ENCODE results near the gene PXDN.

Gene PXDN

DNA sequence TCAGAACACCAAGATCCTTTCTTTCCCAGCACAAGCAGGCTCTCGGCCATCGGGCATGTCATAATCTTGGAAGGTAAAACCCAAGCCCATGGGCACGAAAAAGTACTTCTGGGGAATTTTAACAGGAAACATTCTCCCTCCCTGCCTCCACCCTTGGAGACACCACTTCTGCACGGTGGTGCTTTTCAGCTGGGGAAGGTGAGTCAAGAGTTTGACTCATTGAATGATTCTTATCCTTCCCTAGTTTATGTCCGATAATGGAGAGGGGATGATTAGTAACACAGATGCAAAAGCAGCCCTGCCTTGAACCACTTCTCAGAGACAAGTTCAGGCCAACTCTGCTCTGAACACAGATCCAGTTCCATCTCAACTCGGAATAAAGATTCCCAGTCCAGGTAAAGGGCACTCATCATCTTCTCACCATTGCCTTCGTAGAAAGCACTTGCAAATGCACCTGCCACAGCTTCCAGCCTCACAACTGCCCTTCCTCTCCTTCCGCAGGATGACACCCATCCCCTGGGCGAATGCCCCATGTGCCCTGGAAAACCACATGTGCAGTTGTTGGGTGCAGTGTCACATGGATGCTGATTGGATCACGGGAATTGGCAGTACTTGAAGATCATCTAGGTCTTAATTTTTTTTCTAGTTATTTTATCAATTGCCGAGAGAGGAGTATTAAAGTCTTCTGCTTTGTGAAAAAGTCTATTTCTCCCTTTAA lies 136.2 kb downstream of the PXDN start:
- peak; percentile 14; the same call in 2 of the 3 replicates for ATAC-seq
- TF ChIP-seq CSDC2 (CRISPR knock-in tag; IDR thresholded peaks at IDR 0.05) (no peak), ZC3H10 (CRISPR knock-in tag; IDR thresholded peaks at IDR 0.05) (no peak), PPARA (CRISPR knock-in tag; IDR thresholded peaks at IDR 0.05; ENCODE audit: borderline replicate concordance) (no peak), GLIS3 (CRISPR knock-in tag; IDR thresholded peaks at IDR 0.05) (no peak), ISL1 (CRISPR knock-in tag; IDR thresholded peaks at IDR 0.05) (no peak), SNAI2 (CRISPR knock-in tag; IDR thresholded peaks at IDR 0.05) (no peak), ESRRG (CRISPR knock-in tag; IDR thresholded peaks at IDR 0.05) (no peak), TOX (CRISPR knock-in tag; IDR thresholded peaks at IDR 0.05; ENCODE audit: borderline replicate concordance) (no peak), ZFP30 (CRISPR knock-in tag; IDR thresholded peaks at IDR 0.05) (no peak), ARNTL (CRISPR knock-in tag; IDR thresholded peaks at IDR 0.05; ENCODE audit: borderline replicate concordance, low read depth) (no peak), ZFP3 (CRISPR knock-in tag; IDR thresholded peaks at IDR 0.05) (no peak), OSR1 (CRISPR knock-in tag; IDR thresholded peaks at IDR 0.05) (no peak)
- TF ChIP-seq, protein P1, sequence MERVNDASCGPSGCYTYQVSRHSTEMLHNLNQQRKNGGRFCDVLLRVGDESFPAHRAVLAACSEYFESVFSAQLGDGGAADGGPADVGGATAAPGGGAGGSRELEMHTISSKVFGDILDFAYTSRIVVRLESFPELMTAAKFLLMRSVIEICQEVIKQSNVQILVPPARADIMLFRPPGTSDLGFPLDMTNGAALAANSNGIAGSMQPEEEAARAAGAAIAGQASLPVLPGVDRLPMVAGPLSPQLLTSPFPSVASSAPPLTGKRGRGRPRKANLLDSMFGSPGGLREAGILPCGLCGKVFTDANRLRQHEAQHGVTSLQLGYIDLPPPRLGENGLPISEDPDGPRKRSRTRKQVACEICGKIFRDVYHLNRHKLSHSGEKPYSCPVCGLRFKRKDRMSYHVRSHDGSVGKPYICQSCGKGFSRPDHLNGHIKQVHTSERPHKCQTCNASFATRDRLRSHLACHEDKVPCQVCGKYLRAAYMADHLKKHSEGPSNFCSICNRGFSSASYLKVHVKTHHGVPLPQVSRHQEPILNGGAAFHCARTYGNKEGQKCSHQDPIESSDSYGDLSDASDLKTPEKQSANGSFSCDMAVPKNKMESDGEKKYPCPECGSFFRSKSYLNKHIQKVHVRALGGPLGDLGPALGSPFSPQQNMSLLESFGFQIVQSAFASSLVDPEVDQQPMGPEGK (CRISPR knock-in tag; IDR thresholded peaks at IDR 0.05; ENCODE audit: borderline replicate concordance) = no peak
- TF ChIP-seq, protein P2, sequence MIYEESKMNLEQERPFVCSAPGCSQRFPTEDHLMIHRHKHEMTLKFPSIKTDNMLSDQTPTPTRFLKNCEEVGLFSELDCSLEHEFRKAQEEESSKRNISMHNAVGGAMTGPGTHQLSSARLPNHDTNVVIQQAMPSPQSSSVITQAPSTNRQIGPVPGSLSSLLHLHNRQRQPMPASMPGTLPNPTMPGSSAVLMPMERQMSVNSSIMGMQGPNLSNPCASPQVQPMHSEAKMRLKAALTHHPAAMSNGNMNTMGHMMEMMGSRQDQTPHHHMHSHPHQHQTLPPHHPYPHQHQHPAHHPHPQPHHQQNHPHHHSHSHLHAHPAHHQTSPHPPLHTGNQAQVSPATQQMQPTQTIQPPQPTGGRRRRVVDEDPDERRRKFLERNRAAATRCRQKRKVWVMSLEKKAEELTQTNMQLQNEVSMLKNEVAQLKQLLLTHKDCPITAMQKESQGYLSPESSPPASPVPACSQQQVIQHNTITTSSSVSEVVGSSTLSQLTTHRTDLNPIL (CRISPR knock-in tag; IDR thresholded peaks at IDR 0.05; ENCODE audit: low read depth) = no peak
- TF ChIP-seq, protein P3, sequence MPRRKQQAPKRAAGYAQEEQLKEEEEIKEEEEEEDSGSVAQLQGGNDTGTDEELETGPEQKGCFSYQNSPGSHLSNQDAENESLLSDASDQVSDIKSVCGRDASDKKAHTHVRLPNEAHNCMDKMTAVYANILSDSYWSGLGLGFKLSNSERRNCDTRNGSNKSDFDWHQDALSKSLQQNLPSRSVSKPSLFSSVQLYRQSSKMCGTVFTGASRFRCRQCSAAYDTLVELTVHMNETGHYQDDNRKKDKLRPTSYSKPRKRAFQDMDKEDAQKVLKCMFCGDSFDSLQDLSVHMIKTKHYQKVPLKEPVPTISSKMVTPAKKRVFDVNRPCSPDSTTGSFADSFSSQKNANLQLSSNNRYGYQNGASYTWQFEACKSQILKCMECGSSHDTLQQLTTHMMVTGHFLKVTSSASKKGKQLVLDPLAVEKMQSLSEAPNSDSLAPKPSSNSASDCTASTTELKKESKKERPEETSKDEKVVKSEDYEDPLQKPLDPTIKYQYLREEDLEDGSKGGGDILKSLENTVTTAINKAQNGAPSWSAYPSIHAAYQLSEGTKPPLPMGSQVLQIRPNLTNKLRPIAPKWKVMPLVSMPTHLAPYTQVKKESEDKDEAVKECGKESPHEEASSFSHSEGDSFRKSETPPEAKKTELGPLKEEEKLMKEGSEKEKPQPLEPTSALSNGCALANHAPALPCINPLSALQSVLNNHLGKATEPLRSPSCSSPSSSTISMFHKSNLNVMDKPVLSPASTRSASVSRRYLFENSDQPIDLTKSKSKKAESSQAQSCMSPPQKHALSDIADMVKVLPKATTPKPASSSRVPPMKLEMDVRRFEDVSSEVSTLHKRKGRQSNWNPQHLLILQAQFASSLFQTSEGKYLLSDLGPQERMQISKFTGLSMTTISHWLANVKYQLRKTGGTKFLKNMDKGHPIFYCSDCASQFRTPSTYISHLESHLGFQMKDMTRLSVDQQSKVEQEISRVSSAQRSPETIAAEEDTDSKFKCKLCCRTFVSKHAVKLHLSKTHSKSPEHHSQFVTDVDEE (CRISPR knock-in tag; IDR thresholded peaks at IDR 0.05) = no peak
- TF ChIP-seq, protein P4, sequence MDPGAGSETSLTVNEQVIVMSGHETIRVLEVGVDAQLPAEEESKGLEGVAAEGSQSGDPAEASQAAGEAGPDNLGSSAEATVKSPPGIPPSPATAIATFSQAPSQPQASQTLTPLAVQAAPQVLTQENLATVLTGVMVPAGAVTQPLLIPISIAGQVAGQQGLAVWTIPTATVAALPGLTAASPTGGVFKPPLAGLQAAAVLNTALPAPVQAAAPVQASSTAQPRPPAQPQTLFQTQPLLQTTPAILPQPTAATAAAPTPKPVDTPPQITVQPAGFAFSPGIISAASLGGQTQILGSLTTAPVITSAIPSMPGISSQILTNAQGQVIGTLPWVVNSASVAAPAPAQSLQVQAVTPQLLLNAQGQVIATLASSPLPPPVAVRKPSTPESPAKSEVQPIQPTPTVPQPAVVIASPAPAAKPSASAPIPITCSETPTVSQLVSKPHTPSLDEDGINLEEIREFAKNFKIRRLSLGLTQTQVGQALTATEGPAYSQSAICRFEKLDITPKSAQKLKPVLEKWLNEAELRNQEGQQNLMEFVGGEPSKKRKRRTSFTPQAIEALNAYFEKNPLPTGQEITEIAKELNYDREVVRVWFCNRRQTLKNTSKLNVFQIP (CRISPR knock-in tag; IDR thresholded peaks at IDR 0.05; ENCODE audit: borderline replicate concordance, low read depth) = no peak

DNA sequence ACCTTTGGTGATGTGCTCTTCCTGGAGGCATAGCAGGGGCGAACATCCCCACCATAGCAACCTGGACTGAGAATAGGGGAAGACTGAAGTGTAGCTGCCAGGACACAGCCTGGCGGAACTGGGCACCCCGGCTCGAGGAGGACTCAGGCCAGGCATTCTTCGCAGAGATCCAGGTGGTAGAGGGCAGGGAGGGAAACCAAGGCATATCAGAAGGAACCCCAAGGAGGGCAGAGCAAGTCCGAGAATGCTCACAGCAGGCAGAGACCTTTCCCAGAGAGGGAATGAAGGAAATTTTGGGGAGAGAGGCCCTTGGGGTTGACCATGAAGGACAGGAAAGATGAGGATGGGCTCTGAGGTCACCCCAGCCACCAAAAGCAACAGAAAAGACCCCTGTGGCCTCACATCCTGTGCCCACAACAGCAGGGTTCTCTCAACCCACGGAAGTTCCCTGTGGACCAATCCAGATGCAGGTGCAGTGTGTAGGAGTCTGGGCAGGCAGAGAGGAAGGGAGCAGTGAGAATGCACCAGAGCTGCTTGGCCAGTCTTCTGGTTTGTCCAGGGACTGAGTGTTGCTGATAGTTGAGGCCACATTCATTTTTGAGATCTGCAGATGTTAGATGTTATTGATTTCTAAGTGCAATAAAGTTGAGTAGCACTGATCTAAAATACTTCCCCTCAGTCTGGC lies 136.9 kb downstream of the PXDN start:
- ATAC-seq = no peak; the same call in 2 of the 3 replicates
- TF ChIP-seq BACH2 (CRISPR knock-in tag; IDR thresholded peaks at IDR 0.05; ENCODE audit: borderline replicate concordance) (no peak), ZNF70 (CRISPR knock-in tag; IDR thresholded peaks at IDR 0.05) (no peak), ZNF565 (CRISPR knock-in tag; conservative IDR thresholded peaks at IDR 0.05; ENCODE audit: low read depth) (no peak), OSR1 (CRISPR knock-in tag; IDR thresholded peaks at IDR 0.05) (no peak), RARB (CRISPR knock-in tag; IDR thresholded peaks at IDR 0.05) (no peak), TOX (CRISPR knock-in tag; IDR thresholded peaks at IDR 0.05; ENCODE audit: borderline replicate concordance) (no peak), ZC3H10 (CRISPR knock-in tag; IDR thresholded peaks at IDR 0.05) (no peak), ZFP3 (CRISPR knock-in tag; IDR thresholded peaks at IDR 0.05) (no peak), ZFP30 (CRISPR knock-in tag; IDR thresholded peaks at IDR 0.05) (no peak), ISL1 (CRISPR knock-in tag; IDR thresholded peaks at IDR 0.05) (no peak), ZNF8 (CRISPR knock-in tag; IDR thresholded peaks at IDR 0.05) (no peak), SNAI2 (CRISPR knock-in tag; IDR thresholded peaks at IDR 0.05) (no peak), CSDC2 (CRISPR knock-in tag; IDR thresholded peaks at IDR 0.05) (no peak)
- TF ChIP-seq, protein P2 (CRISPR knock-in tag; IDR thresholded peaks at IDR 0.05; ENCODE audit: low read depth) = no peak
- TF ChIP-seq, protein P5, sequence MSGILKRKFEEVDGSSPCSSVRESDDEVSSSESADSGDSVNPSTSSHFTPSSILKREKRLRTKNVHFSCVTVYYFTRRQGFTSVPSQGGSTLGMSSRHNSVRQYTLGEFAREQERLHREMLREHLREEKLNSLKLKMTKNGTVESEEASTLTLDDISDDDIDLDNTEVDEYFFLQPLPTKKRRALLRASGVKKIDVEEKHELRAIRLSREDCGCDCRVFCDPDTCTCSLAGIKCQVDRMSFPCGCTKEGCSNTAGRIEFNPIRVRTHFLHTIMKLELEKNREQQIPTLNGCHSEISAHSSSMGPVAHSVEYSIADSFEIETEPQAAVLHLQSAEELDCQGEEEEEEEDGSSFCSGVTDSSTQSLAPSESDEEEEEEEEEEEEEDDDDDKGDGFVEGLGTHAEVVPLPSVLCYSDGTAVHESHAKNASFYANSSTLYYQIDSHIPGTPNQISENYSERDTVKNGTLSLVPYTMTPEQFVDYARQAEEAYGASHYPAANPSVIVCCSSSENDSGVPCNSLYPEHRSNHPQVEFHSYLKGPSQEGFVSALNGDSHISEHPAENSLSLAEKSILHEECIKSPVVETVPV (CRISPR knock-in tag; IDR thresholded peaks at IDR 0.05) = no peak
- TF ChIP-seq, protein P4 (CRISPR knock-in tag; IDR thresholded peaks at IDR 0.05; ENCODE audit: borderline replicate concordance, low read depth) = no peak
- TF ChIP-seq, protein P3 (CRISPR knock-in tag; IDR thresholded peaks at IDR 0.05) = no peak
